Esophagus squamous epithelium (tissue), 5 donors: ENCODE data around the gene SREBF2. TPM values are rescaled to one million over a fixed set of nuclear protein-coding genes. Genes with fewer than 3 reads are reported as not detected.
A peak's percentile ranks its signal among the peaks of the same experiment; 100 is the strongest.

ENCODE experiments used
- DNase-seq: peaks from one replicate; lab custom pipeline; 2025; lab: John Stamatoyannopoulos, UW
- H3K27ac ChIP-seq, 4 donors: fragments of 200-600 bp; sonication (generic); one replicate each; pipeline ENCODE4 v1.5.1; 2016 to 2019; ENCODE audit warnings: mild to moderate bottlenecking in 1 of 4
- H3K27me3 ChIP-seq, 4 donors: fragments of 200-600 bp; sonication (generic); 1 replicate in 3 of 4; 2 replicates in 1 of 4; pipeline versions ENCODE4 v1.5.1 to v1.6.0; 2017 to 2021; ENCODE audit warnings: antibody characterized with exemption in 1 of 4
- H3K36me3 ChIP-seq, 3 donors: fragments of 200-600 bp; sonication (generic); one replicate each; pipeline ENCODE4 v1.5.1; 2016 to 2019
- H3K4me1 ChIP-seq, 3 donors: fragments of 200-600 bp; sonication (generic); one replicate each; pipeline ENCODE4 v1.5.1; 2017 to 2019
- H3K4me3 ChIP-seq, 4 donors: fragments of 200-600 bp; sonication (generic); 1 replicate in 3 of 4; 2 replicates in 1 of 4; pipeline ENCODE4 v1.5.1; 2016 to 2019; ENCODE audit warnings: mild to moderate bottlenecking in 2 of 4, moderate library complexity in 1 of 4
- H3K9me3 ChIP-seq, 3 donors: fragments of 200-600 bp; sonication (generic); one replicate each; pipeline ENCODE4 v1.5.1; 2016 to 2019
- POLR2A ChIP-seq, 4 donors: fragments of 450-650 bp; IDR thresholded peaks; one replicate each; pipeline ENCODE4 v1.6.1; 2017; ENCODE audit warnings: antibody characterized with exemption in 4 of 4, mild to moderate bottlenecking in 4 of 4, moderate library complexity in 3 of 4
- WGBS, 2 donors: methylation state at CpG; one replicate each; pipeline ENCODE4 v1.1.5; 2018; 5-methylcytosine and 5-hydroxymethylcytosine counted together
- intact Hi-C: fragments of 100-400 bp; cut with DNase I; formaldehyde crosslinking; loops from one replicate; pipeline ENCODE4 v1.15.0; 2022
- total RNA-seq, 4 donors: library from RNA; depleted of rRNA; stranded (reverse); fragments of >200 nt; gene quantifications; one replicate each; pipeline ENCODE4 v1.1.0, GENCODE V29; 2016
- TF ChIP-seq, protein P1 (sequence below), 6 experiments: fragments of 450-650 bp in 4 of 6; fragments of 200-600 bp in 2 of 6; sonication (generic) in 2 of 6; IDR thresholded peaks; one replicate each; pipeline ENCODE4 v1.5.1; 2016 to 2019; ENCODE audit warnings: antibody characterized with exemption in 6 of 6, mild to moderate bottlenecking in 4 of 6, moderate library complexity in 4 of 6
- donor health status: DM: yes; HTN: yes; CAD: no.

Gene SREBF2
- total RNA-seq, 4 donors from 2014 or later, result 72.8 to 138 (median 98.6) TPM

GRCh38 chr22:41939981-41940831 is 107.3 kb downstream of the SREBF2 start:
- H3K4me3 ChIP-seq, result peak overlapping the region in 1 of 4 donors; percentile 29
- H3K9me3 ChIP-seq, result no peaks in the 10 kb centered on the region
- no peaks in the 10 kb centered on the region for H3K36me3 ChIP-seq
- peaks cover 0 to 48% (median 7%) of the 10 kb centered on the region in 3 donors for H3K4me1 ChIP-seq
- 63% methylated on average over 13 of the region's 13 CpGs for WGBS, 2 donors
- TF ChIP-seq, protein P1, sequence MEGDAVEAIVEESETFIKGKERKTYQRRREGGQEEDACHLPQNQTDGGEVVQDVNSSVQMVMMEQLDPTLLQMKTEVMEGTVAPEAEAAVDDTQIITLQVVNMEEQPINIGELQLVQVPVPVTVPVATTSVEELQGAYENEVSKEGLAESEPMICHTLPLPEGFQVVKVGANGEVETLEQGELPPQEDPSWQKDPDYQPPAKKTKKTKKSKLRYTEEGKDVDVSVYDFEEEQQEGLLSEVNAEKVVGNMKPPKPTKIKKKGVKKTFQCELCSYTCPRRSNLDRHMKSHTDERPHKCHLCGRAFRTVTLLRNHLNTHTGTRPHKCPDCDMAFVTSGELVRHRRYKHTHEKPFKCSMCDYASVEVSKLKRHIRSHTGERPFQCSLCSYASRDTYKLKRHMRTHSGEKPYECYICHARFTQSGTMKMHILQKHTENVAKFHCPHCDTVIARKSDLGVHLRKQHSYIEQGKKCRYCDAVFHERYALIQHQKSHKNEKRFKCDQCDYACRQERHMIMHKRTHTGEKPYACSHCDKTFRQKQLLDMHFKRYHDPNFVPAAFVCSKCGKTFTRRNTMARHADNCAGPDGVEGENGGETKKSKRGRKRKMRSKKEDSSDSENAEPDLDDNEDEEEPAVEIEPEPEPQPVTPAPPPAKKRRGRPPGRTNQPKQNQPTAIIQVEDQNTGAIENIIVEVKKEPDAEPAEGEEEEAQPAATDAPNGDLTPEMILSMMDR (IDR thresholded peaks at IDR 0.05), result peak in 1 of 6 experiments; percentile 5
- TF ChIP-seq POLR2A (IDR thresholded peaks at IDR 0.05), result peak in 3 of 4 donors; percentile 33 to 88 (median 47)
- DNase-seq, result peak; percentile 81
- intact Hi-C loops, result loop anchor here (5.0 kb wide), 1 partner anchor 243 kb away; the partner anchor contains the start of gene MEI1
- no peaks in the 10 kb centered on the region for H3K27me3 ChIP-seq
- H3K27ac ChIP-seq, result peak overlapping the region; percentile 79 to 88 (median 84)

GRCh38 chr22:41940832-41941765 is 108.2 kb downstream of the SREBF2 start:
- peak overlapping the region; percentile 79 to 88 (median 84) for H3K27ac ChIP-seq
- H3K9me3 ChIP-seq, result no peaks in the 10 kb centered on the region
- no peaks in the 10 kb centered on the region for H3K36me3 ChIP-seq
- peaks cover 7 to 57% (median 12%) of the 10 kb centered on the region in 3 donors for H3K4me1 ChIP-seq
- no peaks in the 10 kb centered on the region for H3K27me3 ChIP-seq
- WGBS, 2 donors, result 33% methylated on average over 4 to 6 of the region's 13 CpGs
- no peak for DNase-seq
- H3K4me3 ChIP-seq, result no peak overlapping the region
- intact Hi-C loops, result loop anchor here (5.0 kb wide), 1 partner anchor 244 kb away; the partner anchor contains the start of gene MEI1
- no peak for TF ChIP-seq POLR2A (IDR thresholded peaks at IDR 0.05)
- TF ChIP-seq, protein P1 (IDR thresholded peaks at IDR 0.05), result peak; percentile 92 to 98 (median 97)

DNA sequence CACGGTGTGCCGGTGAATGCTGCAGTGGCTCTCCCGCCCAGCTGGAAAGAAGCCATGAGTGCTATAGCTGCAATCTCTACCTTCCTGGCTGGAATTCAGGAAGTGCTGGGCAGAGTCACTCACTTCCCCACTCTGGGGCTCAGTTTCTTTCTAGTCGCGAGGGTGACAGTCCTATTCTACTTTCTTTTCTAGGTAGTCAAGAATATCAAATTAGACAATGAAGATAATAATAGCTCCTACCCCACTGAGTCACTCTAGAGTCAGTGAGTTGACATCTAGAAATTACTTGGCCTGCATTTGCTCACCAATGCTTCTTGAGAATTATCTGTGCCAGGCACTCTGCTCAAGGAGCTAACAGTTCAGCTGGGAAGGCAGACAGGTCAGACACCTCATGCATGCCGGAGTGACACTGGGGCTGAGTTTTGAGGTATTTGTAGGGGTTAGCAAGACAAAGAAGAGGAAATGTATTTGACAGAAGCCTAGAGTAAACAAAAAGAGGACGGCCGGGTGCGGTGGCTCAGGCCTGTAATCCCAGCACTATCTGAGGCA is 110.8 kb downstream of the SREBF2 start:
- 44 to 50% methylated on average over 6 to 9 of the region's 9 CpGs for WGBS, 2 donors
- Histone ChIP-seq H3K4me3 (no peak overlapping the region), H3K36me3 (no peaks in the 10 kb centered on the region), H3K27ac (peak overlapping the region in 3 of 4 donors; percentile 1 to 76 (median 65)), H3K27me3 (no peaks in the 10 kb centered on the region), H3K9me3 (no peaks in the 10 kb centered on the region), H3K4me1 (peaks cover 12 to 64% (median 19%) of the 10 kb centered on the region in 3 donors)
- intact Hi-C loops, result loop anchor here (5.0 kb wide), 1 partner anchor 246 kb away; the partner anchor contains the start of gene MEI1
- no peak for TF ChIP-seq POLR2A (IDR thresholded peaks at IDR 0.05)
- TF ChIP-seq, protein P1 (IDR thresholded peaks at IDR 0.05), result no peak
- no peak for DNase-seq

GRCh38 chr22:41946629-41947423 is 113.9 kb downstream of the SREBF2 start, which contains the start of gene CENPM:
Gene CENPM (minus strand): TSS chr22:41947152. CDS start chr22:41947076, 76 bp downstream.
- TF ChIP-seq, protein P1 (IDR thresholded peaks at IDR 0.05), result peak in 1 of 6 experiments; percentile 3
- peak in 1 of 4 donors; percentile 19 for TF ChIP-seq POLR2A (IDR thresholded peaks at IDR 0.05)
- Histone ChIP-seq H3K4me1 (peaks cover 12 to 34% (median 13%) of the 10 kb centered on the region in 3 donors), H3K27ac (peak within 1 kb of the TSS; percentile 70 to 83 (median 78)), H3K36me3 (no peaks in the 10 kb centered on the region), H3K4me3 (peak within 1 kb of the TSS; percentile 62 to 93 (median 80)), H3K9me3 (no peaks in the 10 kb centered on the region), H3K27me3 (no peaks in the 10 kb centered on the region)
- intact Hi-C loops, result no loop called here
- DNase-seq, result peak; percentile 75
- WGBS, 2 donors, result 3 to 14% methylated on average over 6 to 13 of the region's 56 CpGs
